ENCODE results near the gene RNASEH2B. TPM values are rescaled to one million over a fixed set of nuclear protein-coding genes. Genes with fewer than 3 reads are reported as not detected.

RNASEH2B gene
- total and polyA plus RNA-seq, 9 donors, result 27.5 to 88.7 (median 55.0) TPM

DNA sequence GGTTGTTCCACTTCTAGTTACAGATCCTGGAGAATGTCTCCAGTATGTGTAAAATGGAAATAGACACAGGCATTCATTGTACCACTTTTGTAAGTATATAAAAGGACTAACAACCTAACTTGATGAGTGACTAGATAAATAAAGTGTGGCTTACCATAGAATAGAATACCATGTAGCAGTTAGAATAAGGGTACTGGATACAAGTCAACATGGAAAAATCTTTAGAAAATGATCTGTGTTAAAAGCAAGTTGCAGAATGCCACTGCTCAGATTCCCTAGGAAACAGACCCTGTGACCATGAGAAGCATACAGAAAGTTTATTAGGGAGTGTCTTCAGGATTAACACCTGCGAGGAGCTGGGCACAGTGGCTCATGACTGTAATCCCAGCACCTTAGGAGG lies 25.9 kb upstream of the RNASEH2B start:
- Histone ChIP-seq H3K9me3 (no peaks in the 10 kb centered on the region), H3K36me3 (no peaks in the 10 kb centered on the region), H3K27ac (no peak overlapping the region), H3K4me3 (no peak overlapping the region), H3K4me1 (ENCODE audit: insufficient read depth) (no peaks in the 10 kb centered on the region), H3K27me3 (no peaks in the 10 kb centered on the region)
- TF ChIP-seq POLR2A (IDR thresholded peaks at IDR 0.05), result no peak
- TF ChIP-seq, protein P1, sequence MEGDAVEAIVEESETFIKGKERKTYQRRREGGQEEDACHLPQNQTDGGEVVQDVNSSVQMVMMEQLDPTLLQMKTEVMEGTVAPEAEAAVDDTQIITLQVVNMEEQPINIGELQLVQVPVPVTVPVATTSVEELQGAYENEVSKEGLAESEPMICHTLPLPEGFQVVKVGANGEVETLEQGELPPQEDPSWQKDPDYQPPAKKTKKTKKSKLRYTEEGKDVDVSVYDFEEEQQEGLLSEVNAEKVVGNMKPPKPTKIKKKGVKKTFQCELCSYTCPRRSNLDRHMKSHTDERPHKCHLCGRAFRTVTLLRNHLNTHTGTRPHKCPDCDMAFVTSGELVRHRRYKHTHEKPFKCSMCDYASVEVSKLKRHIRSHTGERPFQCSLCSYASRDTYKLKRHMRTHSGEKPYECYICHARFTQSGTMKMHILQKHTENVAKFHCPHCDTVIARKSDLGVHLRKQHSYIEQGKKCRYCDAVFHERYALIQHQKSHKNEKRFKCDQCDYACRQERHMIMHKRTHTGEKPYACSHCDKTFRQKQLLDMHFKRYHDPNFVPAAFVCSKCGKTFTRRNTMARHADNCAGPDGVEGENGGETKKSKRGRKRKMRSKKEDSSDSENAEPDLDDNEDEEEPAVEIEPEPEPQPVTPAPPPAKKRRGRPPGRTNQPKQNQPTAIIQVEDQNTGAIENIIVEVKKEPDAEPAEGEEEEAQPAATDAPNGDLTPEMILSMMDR (IDR thresholded peaks at IDR 0.05), result no peak
- TF ChIP-seq EP300 (IDR thresholded peaks at IDR 0.05), result no peak
- no peak for DNase-seq
- intact Hi-C loops (cut with DNase I), result loop anchor here in 1 of 4 donors (5.0 kb wide), 1 partner anchor 1091 kb away; the partner anchor contains the start of gene KPNA3
- WGBS, 3 donors, result 60 to 76% (median 67%) methylated on average over 1 of the region's 1 CpG

DNA sequence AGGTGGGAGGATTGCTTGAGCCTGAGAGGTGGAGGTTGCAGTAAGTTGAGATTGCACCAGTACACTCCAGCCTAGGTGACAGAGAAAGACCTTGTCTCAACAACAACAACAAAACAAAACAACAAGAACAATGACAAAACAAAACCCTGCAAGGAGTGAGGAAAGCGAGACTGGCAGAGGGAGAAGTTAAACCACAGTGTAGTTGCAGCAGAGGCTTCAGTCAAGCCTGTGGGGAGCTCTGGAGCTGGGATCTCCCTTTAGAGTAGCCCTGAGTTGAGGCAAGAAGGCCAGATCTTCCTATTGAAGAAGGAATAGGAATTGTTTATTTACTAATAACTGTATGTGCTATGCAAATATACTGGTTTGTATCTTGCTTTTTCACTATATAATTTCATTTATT lies 25.3 kb upstream of the RNASEH2B start:
- H3K9me3 ChIP-seq, result no peaks in the 10 kb centered on the region
- TF ChIP-seq, protein P1 (IDR thresholded peaks at IDR 0.05), result no peak
- no peak for TF ChIP-seq EP300 (IDR thresholded peaks at IDR 0.05)
- no peak for TF ChIP-seq POLR2A (IDR thresholded peaks at IDR 0.05)
- no peaks in the 10 kb centered on the region for H3K4me1 ChIP-seq (ENCODE audit: insufficient read depth)
- H3K36me3 ChIP-seq, result no peaks in the 10 kb centered on the region
- no peaks in the 10 kb centered on the region for H3K27me3 ChIP-seq
- intact Hi-C loops (cut with DNase I), result loop anchor here in 1 of 4 donors (5.0 kb wide), 1 partner anchor 1092 kb away; the partner anchor contains the start of gene KPNA3
- H3K27ac ChIP-seq, result no peak overlapping the region
- no peak overlapping the region for H3K4me3 ChIP-seq
- DNase-seq, result no peak
- WGBS, 3 donors, result 82 to 100% (median 84%) methylated on average over 1 of the region's 1 CpG

DNA sequence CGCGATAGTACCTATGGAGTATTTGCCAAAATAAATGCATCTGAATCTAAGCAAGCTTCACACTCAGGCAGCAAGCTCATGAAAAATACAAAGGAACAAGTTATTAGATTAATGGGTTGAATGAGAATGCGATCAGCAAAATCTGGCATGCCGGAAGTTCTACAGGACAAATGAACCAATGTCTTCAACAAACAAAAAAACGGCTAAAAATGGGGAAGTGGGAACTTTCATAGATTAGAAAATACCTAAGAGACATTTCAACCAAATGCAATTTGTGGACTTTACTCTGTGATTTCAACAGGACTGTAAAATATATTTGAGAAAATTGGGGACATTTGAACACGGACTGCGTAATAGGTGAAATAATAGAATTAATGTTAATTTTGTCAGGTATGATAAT lies 22.4 kb upstream of the RNASEH2B start:
- DNase-seq, result no peak
- H3K4me3 ChIP-seq, result no peak overlapping the region
- no peaks in the 10 kb centered on the region for H3K27me3 ChIP-seq
- 94 to 96% (median 95%) methylated on average over 7 of the region's 7 CpGs for WGBS, 3 donors
- intact Hi-C loops (cut with DNase I), result no loop called here
- no peak overlapping the region for H3K27ac ChIP-seq
- no peak for TF ChIP-seq EP300 (IDR thresholded peaks at IDR 0.05)
- H3K36me3 ChIP-seq, result no peaks in the 10 kb centered on the region
- H3K4me1 ChIP-seq (ENCODE audit: insufficient read depth), result no peaks in the 10 kb centered on the region
- H3K9me3 ChIP-seq, result no peaks in the 10 kb centered on the region

- H3K36me3 ChIP-seq, result no peaks in the 10 kb centered on the region
- H3K4me3 ChIP-seq, result no peak overlapping the region
- H3K9me3 ChIP-seq, result no peaks in the 10 kb centered on the region
- H3K27me3 ChIP-seq, result no peaks in the 10 kb centered on the region
- intact Hi-C loops (cut with DNase I), result no loop called here
- WGBS, 3 donors, result 88 to 99% (median 92%) methylated on average over 1 of the region's 1 CpG
- H3K4me1 ChIP-seq (ENCODE audit: insufficient read depth), result no peaks in the 10 kb centered on the region
- no peak overlapping the region for H3K27ac ChIP-seq
- DNase-seq, result no peak
- TF ChIP-seq EP300 (IDR thresholded peaks at IDR 0.05) (no peak), POLR2A (IDR thresholded peaks at IDR 0.05) (no peak)
- TF ChIP-seq, protein P1 (IDR thresholded peaks at IDR 0.05), result no peak
Observed at GRCh38 chr13:50888362-50888761, 21.2 kb upstream of the RNASEH2B start.

- no peaks in the 10 kb centered on the region for H3K36me3 ChIP-seq
- no peak for DNase-seq
- intact Hi-C loops (cut with DNase I), result no loop called here
- no peak for TF ChIP-seq EP300 (IDR thresholded peaks at IDR 0.05)
- TF ChIP-seq, protein P1 (IDR thresholded peaks at IDR 0.05), result no peak
- TF ChIP-seq POLR2A (IDR thresholded peaks at IDR 0.05), result no peak
- H3K4me3 ChIP-seq, result no peak overlapping the region
- no peak overlapping the region for H3K27ac ChIP-seq
- H3K27me3 ChIP-seq, result no peaks in the 10 kb centered on the region
- WGBS, 3 donors, result 62 to 90% (median 82%) methylated on average over 1 of the region's 1 CpG
- H3K4me1 ChIP-seq (ENCODE audit: insufficient read depth), result no peaks in the 10 kb centered on the region
- H3K9me3 ChIP-seq, result no peaks in the 10 kb centered on the region
Observed at GRCh38 chr13:50889317-50889716, 20.3 kb upstream of the RNASEH2B start.

Data from ovary (tissue), 9 donors.